Transverse colon (tissue), 4 donors: ENCODE data around the gene MAFF. TPM values are rescaled to one million over a fixed set of nuclear protein-coding genes. Genes with fewer than 3 reads are reported as not detected.
A peak's percentile ranks its signal among the peaks of the same experiment; 100 is the strongest.

ENCODE experiments used
- DNase-seq: peaks from one replicate; pipeline ENCODE4 v3.0.0-alpha.2; 2019
- H3K27ac ChIP-seq, 4 donors: fragments of 200-600 bp; sonication (generic); 2 replicates each; pipeline ENCODE4 v1.5.1; 2016 to 2018; ENCODE audit warnings: inconsistent platforms in 4 of 4
- H3K27me3 ChIP-seq: fragments of 200-600 bp; sonication (generic); 2 replicates; pipeline ENCODE4 v1.5.1; 2017; ENCODE audit warnings: inconsistent platforms
- H3K36me3 ChIP-seq, 4 donors: fragments of 200-600 bp; sonication (generic); 2 replicates each; pipeline ENCODE4 v1.5.1; 2017 to 2019; ENCODE audit warnings: inconsistent platforms in 4 of 4
- H3K4me1 ChIP-seq, 4 donors: fragments of 200-600 bp; sonication (generic); 2 replicates each; pipeline ENCODE4 v1.5.1; 2017 to 2020; ENCODE audit warnings: inconsistent platforms in 4 of 4
- H3K4me3 ChIP-seq, 4 donors: fragments of 200-600 bp; sonication (generic); 1 replicate in 1 of 4; 2 replicates in 3 of 4; pipeline versions ENCODE4 v1.5.1 to v1.6.1; 2017 to 2019; ENCODE audit warnings: inconsistent platforms in 4 of 4
- H3K9me3 ChIP-seq, 2 donors: fragments of 200-600 bp; sonication (generic); 2 replicates each; pipeline ENCODE4 v1.5.1; 2017 to 2019; ENCODE audit warnings: inconsistent platforms in 2 of 2
- EP300 ChIP-seq: sonication (generic); formaldehyde crosslinking; IDR thresholded peaks from one replicate; pipeline ENCODE4 v1.6.1; 2017; ENCODE audit warnings: antibody characterized with exemption, low read depth
- POLR2A ChIP-seq: fragments of 450-650 bp; IDR thresholded peaks from one replicate; pipeline ENCODE4 v1.6.1; 2016; ENCODE audit warnings: antibody characterized with exemption, mild to moderate bottlenecking, moderate library complexity
- POLR2AphosphoS5 ChIP-seq, 3 donors: sonication (generic); formaldehyde crosslinking; IDR thresholded peaks; one replicate each; pipeline ENCODE4 v1.6.1; 2016; ENCODE audit warnings: antibody characterized with exemption in 3 of 3
- WGBS, 2 donors: methylation state at CpG; one replicate each; pipeline ENCODE4 v1.1.5; 2018; ENCODE audit warnings: low coverage in 1 of 2; 5-methylcytosine and 5-hydroxymethylcytosine counted together
- in situ Hi-C, 4 donors: fragments of 200-750 bp; cut with MboI; loops; one replicate each; pipeline versions ENCODE4 v1.15.0 to v1.15.1; 2017; ENCODE audit warnings: low sequenced_read_pairs in 3 of 4, low pct_ligation_motif_present in 1 of 4, low pct_unique_long_range_greater_than_20kb in 1 of 4
- intact Hi-C: fragments of 100-400 bp; cut with DNase I; formaldehyde crosslinking; loops from one replicate; pipeline ENCODE4 v1.15.1; 2023; ENCODE audit warnings: low total_unique reads
- total RNA-seq, 4 donors: library from RNA; depleted of rRNA; stranded (reverse); fragments of >200 nt; gene quantifications; one replicate each; pipeline ENCODE4 v1.1.0, GENCODE V29; 2016
- TF ChIP-seq, protein P1 (sequence below), 5 experiments: fragments of 200-600 bp in 3 of 5; fragments of 450-650 bp in 2 of 5; sonication (generic) in 3 of 5; IDR thresholded peaks; 1 replicate in 2 of 5; 2 replicates in 3 of 5; pipeline ENCODE4 v1.5.1; 2016 to 2017; ENCODE audit warnings: antibody characterized with exemption in 5 of 5, inconsistent platforms in 3 of 5, mild to moderate bottlenecking in 2 of 5, moderate library complexity in 1 of 5

The MAFF gene
- total RNA-seq, 4 donors from 2014 or later: 3.8 to 30.3 (median 22.0) TPM

DNA sequence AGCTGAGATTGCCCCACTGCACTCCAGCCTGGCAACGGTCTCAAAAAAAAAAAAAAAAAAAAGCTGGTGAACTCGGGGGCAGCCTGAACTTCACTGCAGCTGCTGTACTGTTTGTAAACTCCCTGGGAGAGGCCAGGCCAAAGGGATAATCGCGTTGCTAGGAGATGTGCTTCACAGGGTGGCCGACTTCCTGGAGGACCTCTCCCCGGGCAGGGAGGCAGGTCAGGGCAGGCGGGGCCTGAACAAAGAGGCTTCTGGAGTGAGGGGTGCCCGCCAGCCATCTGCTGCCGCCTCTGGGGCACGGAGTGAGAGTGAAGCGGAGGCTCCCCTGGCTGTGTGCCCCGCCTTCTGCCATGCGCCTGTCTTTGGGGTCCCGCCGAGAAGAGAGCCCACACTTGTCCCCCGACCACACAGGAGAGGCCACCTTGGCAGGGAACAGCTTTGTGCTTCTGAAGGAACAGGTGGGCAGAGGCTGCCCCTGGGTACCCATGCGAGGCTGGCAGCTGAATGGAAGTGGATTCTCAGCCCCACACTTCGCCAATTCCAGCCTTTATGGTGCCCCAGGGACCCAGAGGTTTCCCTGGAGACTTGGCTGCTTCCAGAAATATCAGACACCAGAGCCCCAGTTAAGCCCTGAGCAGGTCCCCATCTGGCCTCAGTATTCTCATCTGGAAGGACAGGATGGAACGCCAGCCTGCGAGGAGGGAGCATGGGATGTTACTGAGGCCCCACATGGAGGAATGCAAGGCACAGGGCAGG, 41.4 kb downstream of the MAFF start:
- in situ Hi-C loops: loop anchor here in 1 of 4 donors (25.0 kb wide), 1 partner anchor 131 kb away; the partner anchor contains the start of gene BAIAP2L2
- Histone ChIP-seq H3K27ac (peak overlapping the region; percentile 67 to 82 (median 79)), H3K4me3 (no peak overlapping the region), H3K9me3 (no peaks in the 10 kb centered on the region), H3K36me3 (peaks cover 0 to 14% (median 0%) of the 10 kb centered on the region in 4 donors), H3K27me3 (no peaks in the 10 kb centered on the region), H3K4me1 (peaks cover 23 to 63% (median 41%) of the 10 kb centered on the region in 4 donors)
- intact Hi-C loops: no loop called here
- TF ChIP-seq, protein P1, sequence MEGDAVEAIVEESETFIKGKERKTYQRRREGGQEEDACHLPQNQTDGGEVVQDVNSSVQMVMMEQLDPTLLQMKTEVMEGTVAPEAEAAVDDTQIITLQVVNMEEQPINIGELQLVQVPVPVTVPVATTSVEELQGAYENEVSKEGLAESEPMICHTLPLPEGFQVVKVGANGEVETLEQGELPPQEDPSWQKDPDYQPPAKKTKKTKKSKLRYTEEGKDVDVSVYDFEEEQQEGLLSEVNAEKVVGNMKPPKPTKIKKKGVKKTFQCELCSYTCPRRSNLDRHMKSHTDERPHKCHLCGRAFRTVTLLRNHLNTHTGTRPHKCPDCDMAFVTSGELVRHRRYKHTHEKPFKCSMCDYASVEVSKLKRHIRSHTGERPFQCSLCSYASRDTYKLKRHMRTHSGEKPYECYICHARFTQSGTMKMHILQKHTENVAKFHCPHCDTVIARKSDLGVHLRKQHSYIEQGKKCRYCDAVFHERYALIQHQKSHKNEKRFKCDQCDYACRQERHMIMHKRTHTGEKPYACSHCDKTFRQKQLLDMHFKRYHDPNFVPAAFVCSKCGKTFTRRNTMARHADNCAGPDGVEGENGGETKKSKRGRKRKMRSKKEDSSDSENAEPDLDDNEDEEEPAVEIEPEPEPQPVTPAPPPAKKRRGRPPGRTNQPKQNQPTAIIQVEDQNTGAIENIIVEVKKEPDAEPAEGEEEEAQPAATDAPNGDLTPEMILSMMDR (IDR thresholded peaks at IDR 0.05): no peak
- peak in 2 of 3 donors; percentile 23 to 31 for TF ChIP-seq POLR2AphosphoS5 (IDR thresholded peaks at IDR 0.05)
- peak; percentile 81 for DNase-seq
- 35 to 45% methylated on average over 5 to 20 of the region's 20 CpGs for WGBS, 2 donors

DNA sequence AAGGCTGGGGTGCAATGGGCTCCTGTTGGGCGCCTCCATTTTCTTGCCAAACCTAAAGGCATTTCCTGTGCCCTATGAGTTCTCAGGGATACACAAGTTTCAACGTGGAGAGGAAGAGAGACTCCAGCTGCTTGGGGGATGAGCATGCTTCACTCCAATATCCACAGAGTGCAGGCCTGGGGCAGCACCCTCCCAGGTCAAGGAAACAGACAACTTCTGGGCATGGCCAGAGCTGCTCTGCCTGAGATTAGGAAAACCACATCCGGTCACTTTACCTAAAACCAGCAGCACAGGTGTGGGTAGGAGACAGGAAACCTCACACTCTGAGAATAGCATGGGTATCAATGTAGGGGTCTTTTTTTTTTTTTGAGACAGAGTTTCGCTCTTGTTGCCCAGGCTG, 42.3 kb downstream of the MAFF start:
- H3K4me1 ChIP-seq: peaks cover 16 to 54% (median 34%) of the 10 kb centered on the region in 4 donors
- 74 to 85% methylated on average over 2 to 4 of the region's 4 CpGs for WGBS, 2 donors
- in situ Hi-C loops: loop anchor here in 1 of 4 donors (25.0 kb wide), 1 partner anchor 132 kb away; the partner anchor contains the start of gene BAIAP2L2

DNA sequence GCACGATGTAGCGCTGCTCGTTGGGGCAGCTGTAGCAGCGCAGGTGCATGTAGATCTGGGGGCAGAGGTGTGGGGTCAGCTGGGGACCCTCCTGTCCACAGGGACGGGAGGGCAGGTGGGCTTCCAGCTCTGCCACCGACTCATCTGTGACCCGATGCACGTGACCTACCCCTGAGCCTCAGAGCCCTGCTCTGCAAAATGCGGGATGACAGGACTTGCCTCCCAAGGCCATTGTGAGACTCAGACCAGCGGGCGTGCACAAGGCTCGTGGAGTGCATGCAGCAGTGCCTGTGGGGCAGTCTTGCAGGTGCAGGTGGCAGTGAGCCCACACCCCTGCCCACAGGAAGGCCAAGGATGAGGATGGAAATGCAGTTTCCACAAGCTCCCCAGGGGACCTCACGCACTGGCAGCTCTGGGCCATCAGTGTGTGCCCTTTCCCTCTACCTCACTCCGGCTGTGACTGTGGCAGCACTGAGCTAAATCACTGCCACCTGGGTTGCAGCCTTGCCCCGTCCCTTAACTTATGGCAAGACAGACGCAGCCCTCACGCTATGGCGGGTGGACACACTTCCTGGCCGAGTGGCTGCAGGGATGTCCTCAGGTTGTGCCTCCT, 44.4 kb downstream of the MAFF start:
- in situ Hi-C loops (loop anchor here in 1 of 4 donors (25.0 kb wide), 1 partner anchor 134 kb away; the partner anchor contains the start of gene BAIAP2L2), intact Hi-C loops (no loop called here)
- Histone ChIP-seq H3K9me3 (no peaks in the 10 kb centered on the region), H3K4me3 (no peak overlapping the region), H3K36me3 (peaks cover 0 to 14% (median 0%) of the 10 kb centered on the region in 4 donors), H3K27me3 (no peaks in the 10 kb centered on the region), H3K4me1 (peaks cover 16 to 37% (median 24%) of the 10 kb centered on the region in 4 donors), H3K27ac (peak overlapping the region in 3 of 4 donors; percentile 59 to 66 (median 60))
- TF ChIP-seq, protein P1 (IDR thresholded peaks at IDR 0.05): no peak
- no peak for TF ChIP-seq POLR2A
- TF ChIP-seq EP300: no peak
- no peak for TF ChIP-seq POLR2AphosphoS5 (IDR thresholded peaks at IDR 0.05)
- DNase-seq: no peak
- WGBS, 2 donors: 80 to 89% methylated on average over 8 to 19 of the region's 19 CpGs

More for the DNA sequence above, 42.3 kb downstream of the MAFF start:
- TF ChIP-seq POLR2AphosphoS5 (IDR thresholded peaks at IDR 0.05) (no peak), EP300 (no peak), POLR2A (no peak)
- TF ChIP-seq, protein P1 (IDR thresholded peaks at IDR 0.05): no peak
- peak overlapping the region; percentile 67 to 82 (median 79) for H3K27ac ChIP-seq
- H3K4me3 ChIP-seq: no peak overlapping the region
- intact Hi-C loops: no loop called here
- no peaks in the 10 kb centered on the region for H3K27me3 ChIP-seq
- H3K9me3 ChIP-seq: no peaks in the 10 kb centered on the region
- H3K36me3 ChIP-seq: peaks cover 0 to 14% (median 0%) of the 10 kb centered on the region in 4 donors
- DNase-seq: no peak

DNA sequence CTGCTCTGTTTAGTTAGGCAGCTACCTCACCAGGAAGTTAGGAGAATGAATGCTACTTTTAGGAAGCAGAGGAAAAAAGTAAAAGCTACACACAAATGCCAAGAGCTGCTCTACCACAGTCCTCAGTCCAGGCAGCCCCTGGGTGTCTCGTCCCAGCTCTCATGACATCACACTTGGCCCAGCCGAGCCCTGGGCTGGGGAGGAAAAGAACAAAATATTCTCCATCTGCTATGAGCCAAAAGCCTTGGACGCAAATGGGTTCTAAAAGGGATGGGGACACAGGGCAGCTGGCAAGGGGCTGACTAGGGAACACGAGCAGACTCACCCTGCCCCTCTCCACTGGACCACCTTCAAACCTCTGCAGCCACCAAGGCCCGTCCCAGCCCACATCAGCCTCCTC, 44.9 kb downstream of the MAFF start:
- Histone ChIP-seq H3K4me1 (peaks cover 16 to 37% (median 24%) of the 10 kb centered on the region in 4 donors), H3K36me3 (peaks cover 0 to 14% (median 0%) of the 10 kb centered on the region in 4 donors), H3K27ac (peak overlapping the region; percentile 16 to 66 (median 60)), H3K27me3 (no peaks in the 10 kb centered on the region), H3K4me3 (no peak overlapping the region), H3K9me3 (no peaks in the 10 kb centered on the region)
- DNase-seq: no peak
- WGBS, 2 donors: 76% methylated on average over 5 of the region's 5 CpGs; no CpG with 5 or more reads in 1 of the 2 donors
- intact Hi-C loops (no loop called here), in situ Hi-C loops (loop anchor here in 1 of 4 donors (25.0 kb wide), 1 partner anchor 134 kb away; the partner anchor contains the start of gene BAIAP2L2)
- no peak for TF ChIP-seq EP300
- TF ChIP-seq POLR2AphosphoS5 (IDR thresholded peaks at IDR 0.05): no peak
- TF ChIP-seq, protein P1 (IDR thresholded peaks at IDR 0.05): no peak
- TF ChIP-seq POLR2A: no peak
